GM19099 (cell line): ENCODE results near the gene BRF1.

ENCODE experiments used
- POLR2A ChIP-seq: IDR thresholded peaks from 3 replicates; pipeline ENCODE4 v1.6.1; 2011; ENCODE audit warnings: low read depth; ENCODE audit not compliant: insufficient read length; ENCODE audit errors: extremely low read depth

Gene BRF1

GRCh38 chr14:105221598-105222178, 79.1 kb downstream of the BRF1 start:
- no peak for TF ChIP-seq POLR2A

GRCh38 chr14:105220699-105221597, 79.9 kb downstream of the BRF1 start:
- TF ChIP-seq POLR2A = no peak

GRCh38 chr14:105219753-105220152, 81.0 kb downstream of the BRF1 start:
- TF ChIP-seq POLR2A = no peak

GRCh38 chr14:105219043-105219612, 81.7 kb downstream of the BRF1 start:
- TF ChIP-seq POLR2A = no peak

GRCh38 chr14:105218611-105219010, 82.2 kb downstream of the BRF1 start:
- TF ChIP-seq POLR2A = no peak

GRCh38 chr14:105217774-105218173, 83.0 kb downstream of the BRF1 start:
- TF ChIP-seq POLR2A = no peak

- no peak for TF ChIP-seq POLR2A
These were observed 84.1 kb downstream of the BRF1 start for GRCh38 chr14:105216490-105217247.

GRCh38 chr14:105215602-105216001, 85.2 kb downstream of the BRF1 start:
- no peak for TF ChIP-seq POLR2A

GRCh38 chr14:105214324-105214915, 86.4 kb downstream of the BRF1 start:
- no peak for TF ChIP-seq POLR2A

GRCh38 chr14:105213361-105213760, 87.4 kb downstream of the BRF1 start:
- no peak for TF ChIP-seq POLR2A

GRCh38 chr14:105212541-105213300, 88.1 kb downstream of the BRF1 start:
- no peak for TF ChIP-seq POLR2A

GRCh38 chr14:105211758-105212089, 89.1 kb downstream of the BRF1 start:
- no peak for TF ChIP-seq POLR2A

- no peak for TF ChIP-seq POLR2A
These were observed 89.6 kb downstream of the BRF1 start for GRCh38 chr14:105211086-105211757.
